ENCODE results near the gene UBTD1. TPM values are rescaled to one million over a fixed set of nuclear protein-coding genes. Genes with fewer than 3 reads are reported as not detected.

The UBTD1 gene
- total RNA-seq, 4 donors from 2014 or later: 13.7 to 40.0 (median 23.3) TPM

GRCh38 chr10:97517096-97517750 lies 18.5 kb downstream of the UBTD1 start:
- no peak overlapping the region for H3K4me3 ChIP-seq
- ATAC-seq: no peak
- no peak for TF ChIP-seq CTCF (IDR thresholded peaks at IDR 0.05 in 4 of 5, conservative IDR thresholded peaks at IDR 0.05 in 1 of 5)
- no peak for TF ChIP-seq POLR2A (IDR thresholded peaks at IDR 0.05)
- no peaks in the 10 kb centered on the region for H3K27me3 ChIP-seq
- H3K9me3 ChIP-seq: no peaks in the 10 kb centered on the region
- intact Hi-C loops (cut with DNase I; ENCODE audit: low total_unique reads) (no loop called here), in situ Hi-C loops (cut with MboI; ENCODE audit: low sequenced_read_pairs in 4 of 4) (no loop called here)
- peaks cover 41 to 55% of the 10 kb centered on the region in 2 donors for H3K4me1 ChIP-seq
- no peaks in the 10 kb centered on the region for H3K36me3 ChIP-seq
- DNase-seq: no peak
- peak overlapping the region in 1 of 4 donors; percentile 4 for H3K27ac ChIP-seq

- peaks cover 47 to 57% of the 10 kb centered on the region in 2 donors for H3K4me1 ChIP-seq
- intact Hi-C loops (cut with DNase I; ENCODE audit: low total_unique reads) (no loop called here), in situ Hi-C loops (cut with MboI; ENCODE audit: low sequenced_read_pairs in 4 of 4) (no loop called here)
- no peaks in the 10 kb centered on the region for H3K27me3 ChIP-seq
- H3K36me3 ChIP-seq: no peaks in the 10 kb centered on the region
- H3K27ac ChIP-seq: peak overlapping the region; percentile 4 to 41 (median 34)
- ATAC-seq (no peak), DNase-seq (no peak)
- H3K9me3 ChIP-seq: no peaks in the 10 kb centered on the region
- H3K4me3 ChIP-seq: no peak overlapping the region
- TF ChIP-seq POLR2A (IDR thresholded peaks at IDR 0.05) (no peak), CTCF (IDR thresholded peaks at IDR 0.05 in 4 of 5, conservative IDR thresholded peaks at IDR 0.05 in 1 of 5) (no peak)
Observed at GRCh38 chr10:97517778-97518300, 19.1 kb downstream of the UBTD1 start.

- H3K4me3 ChIP-seq: no peak overlapping the region
- H3K36me3 ChIP-seq: no peaks in the 10 kb centered on the region
- TF ChIP-seq POLR2A (IDR thresholded peaks at IDR 0.05): no peak
- no peak for TF ChIP-seq CTCF (IDR thresholded peaks at IDR 0.05 in 4 of 5, conservative IDR thresholded peaks at IDR 0.05 in 1 of 5)
- peak overlapping the region; percentile 27 to 53 (median 40) for H3K27ac ChIP-seq
- DNase-seq (no peak), ATAC-seq (no peak)
- in situ Hi-C loops (cut with MboI; ENCODE audit: low sequenced_read_pairs in 4 of 4) (no loop called here), intact Hi-C loops (cut with DNase I; ENCODE audit: low total_unique reads) (no loop called here)
- H3K27me3 ChIP-seq: no peaks in the 10 kb centered on the region
- H3K9me3 ChIP-seq: no peaks in the 10 kb centered on the region
- H3K4me1 ChIP-seq: peaks cover 47 to 54% of the 10 kb centered on the region in 2 donors
Observed at GRCh38 chr10:97518301-97519043, 19.7 kb downstream of the UBTD1 start.

- intact Hi-C loops (cut with DNase I; ENCODE audit: low total_unique reads) (no loop called here), in situ Hi-C loops (cut with MboI; ENCODE audit: low sequenced_read_pairs in 4 of 4) (no loop called here)
- Histone ChIP-seq H3K4me1 (peaks cover 39 to 50% of the 10 kb centered on the region in 2 donors), H3K27me3 (no peaks in the 10 kb centered on the region), H3K4me3 (no peak overlapping the region), H3K9me3 (no peaks in the 10 kb centered on the region), H3K36me3 (no peaks in the 10 kb centered on the region), H3K27ac (peak overlapping the region in 1 of 4 donors; percentile 41)
- DNase-seq: no peak
- TF ChIP-seq POLR2A (IDR thresholded peaks at IDR 0.05) (no peak), CTCF (IDR thresholded peaks at IDR 0.05 in 4 of 5, conservative IDR thresholded peaks at IDR 0.05 in 1 of 5) (no peak)
- ATAC-seq: no peak
Observed at GRCh38 chr10:97519342-97519741, 20.6 kb downstream of the UBTD1 start.

Measured in gastrocnemius medialis (tissue), 4 donors.